ENCODE data around the gene FADS1. TPM values are rescaled to one million over a fixed set of nuclear protein-coding genes. Genes with fewer than 3 reads are reported as not detected.

FADS1 gene
- total and polyA plus RNA-seq, 4 donors = 11.8 to 61.1 (median 32.0) TPM

- intact Hi-C loops (cut with DNase I) = no loop called here
- ATAC-seq (ENCODE audit: low FRiP score) = no peak
- no peaks in the 10 kb centered on the region for H3K9me3 ChIP-seq (ENCODE audit: control insufficient read depth, low read length)
- H3K36me3 ChIP-seq (ENCODE audit: control insufficient read depth in 1 of 2, insufficient read depth in 2 of 2, low read length in 1 of 2) = no peaks in the 10 kb centered on the region
- H3K4me1 ChIP-seq (ENCODE audit: control insufficient read depth in 1 of 2, insufficient read depth in 2 of 2, low read length in 2 of 2) = no peaks in the 10 kb centered on the region
- no peaks in the 10 kb centered on the region for H3K27me3 ChIP-seq (ENCODE audit: control insufficient read depth in 1 of 2, insufficient read depth in 2 of 2, low read length in 1 of 2)
- 84 to 89% methylated on average over 14 of the region's 14 CpGs for WGBS, 2 donors
- H3K27ac ChIP-seq (ENCODE audit: low read depth in 1 of 2, low read length in 2 of 2) = no peak overlapping the region
- DNase-seq = no peak
- no peak overlapping the region for H3K4me3 ChIP-seq (ENCODE audit: low read length in 2 of 2)
These were observed 36.9 kb downstream of the FADS1 start for GRCh38 chr11:61779666-61780525.

- intact Hi-C loops (cut with DNase I) = no loop called here
- Histone ChIP-seq H3K27me3 (ENCODE audit: control insufficient read depth in 1 of 2, insufficient read depth in 2 of 2, low read length in 1 of 2) (no peaks in the 10 kb centered on the region), H3K36me3 (ENCODE audit: control insufficient read depth in 1 of 2, insufficient read depth in 2 of 2, low read length in 1 of 2) (no peaks in the 10 kb centered on the region), H3K27ac (ENCODE audit: low read depth in 1 of 2, low read length in 2 of 2) (no peak overlapping the region), H3K4me3 (ENCODE audit: low read length in 2 of 2) (no peak overlapping the region), H3K9me3 (ENCODE audit: control insufficient read depth, low read length) (no peaks in the 10 kb centered on the region), H3K4me1 (ENCODE audit: control insufficient read depth in 1 of 2, insufficient read depth in 2 of 2, low read length in 2 of 2) (no peaks in the 10 kb centered on the region)
- 85 to 86% methylated on average over 22 to 24 of the region's 24 CpGs for WGBS, 2 donors
- DNase-seq (no peak), ATAC-seq (ENCODE audit: low FRiP score) (no peak)
These were observed 37.7 kb downstream of the FADS1 start for GRCh38 chr11:61778920-61779650.

GRCh38 chr11:61778357-61778886 lies 38.4 kb downstream of the FADS1 start:
- intact Hi-C loops (cut with DNase I) = no loop called here
- ATAC-seq (ENCODE audit: low FRiP score) (no peak), DNase-seq (no peak)
- WGBS, 2 donors = 85 to 89% methylated on average over 11 of the region's 11 CpGs
- no peaks in the 10 kb centered on the region for H3K4me1 ChIP-seq (ENCODE audit: control insufficient read depth in 1 of 2, insufficient read depth in 2 of 2, low read length in 2 of 2)
- no peaks in the 10 kb centered on the region for H3K27me3 ChIP-seq (ENCODE audit: control insufficient read depth in 1 of 2, insufficient read depth in 2 of 2, low read length in 1 of 2)
- H3K4me3 ChIP-seq (ENCODE audit: low read length in 2 of 2) = no peak overlapping the region
- no peaks in the 10 kb centered on the region for H3K36me3 ChIP-seq (ENCODE audit: control insufficient read depth in 1 of 2, insufficient read depth in 2 of 2, low read length in 1 of 2)
- no peak overlapping the region for H3K27ac ChIP-seq (ENCODE audit: low read depth in 1 of 2, low read length in 2 of 2)
- H3K9me3 ChIP-seq (ENCODE audit: control insufficient read depth, low read length) = no peaks in the 10 kb centered on the region

GRCh38 chr11:61777234-61778090 lies 39.3 kb downstream of the FADS1 start:
- intact Hi-C loops (cut with DNase I) = no loop called here
- peak; percentile 56 for ATAC-seq (ENCODE audit: low FRiP score)
- Histone ChIP-seq H3K4me3 (ENCODE audit: low read length in 2 of 2) (no peak overlapping the region), H3K36me3 (ENCODE audit: control insufficient read depth in 1 of 2, insufficient read depth in 2 of 2, low read length in 1 of 2) (no peaks in the 10 kb centered on the region), H3K27ac (ENCODE audit: low read depth in 1 of 2, low read length in 2 of 2) (no peak overlapping the region), H3K27me3 (ENCODE audit: control insufficient read depth in 1 of 2, insufficient read depth in 2 of 2, low read length in 1 of 2) (no peaks in the 10 kb centered on the region), H3K9me3 (ENCODE audit: control insufficient read depth, low read length) (no peaks in the 10 kb centered on the region), H3K4me1 (ENCODE audit: control insufficient read depth in 1 of 2, insufficient read depth in 2 of 2, low read length in 2 of 2) (no peaks in the 10 kb centered on the region)
- DNase-seq = peak in 1 of 2 donors; percentile 85
- WGBS, 2 donors = 66 to 67% methylated on average over 64 to 67 of the region's 67 CpGs

- no peaks in the 10 kb centered on the region for H3K36me3 ChIP-seq (ENCODE audit: control insufficient read depth in 1 of 2, insufficient read depth in 2 of 2, low read length in 1 of 2)
- H3K9me3 ChIP-seq (ENCODE audit: control insufficient read depth, low read length) = no peaks in the 10 kb centered on the region
- no peak overlapping the region for H3K4me3 ChIP-seq (ENCODE audit: low read length in 2 of 2)
- DNase-seq (no peak), ATAC-seq (ENCODE audit: low FRiP score) (no peak)
- no peaks in the 10 kb centered on the region for H3K4me1 ChIP-seq (ENCODE audit: control insufficient read depth in 1 of 2, insufficient read depth in 2 of 2, low read length in 2 of 2)
- no peak overlapping the region for H3K27ac ChIP-seq (ENCODE audit: low read depth in 1 of 2, low read length in 2 of 2)
- intact Hi-C loops (cut with DNase I) = no loop called here
- WGBS, 2 donors = 77 to 82% methylated on average over 9 of the region's 9 CpGs
- H3K27me3 ChIP-seq (ENCODE audit: control insufficient read depth in 1 of 2, insufficient read depth in 2 of 2, low read length in 1 of 2) = no peaks in the 10 kb centered on the region
These were observed 40.2 kb downstream of the FADS1 start for GRCh38 chr11:61776561-61777075.

GRCh38 chr11:61775606-61776554 lies 40.9 kb downstream of the FADS1 start:
- ATAC-seq (ENCODE audit: low FRiP score) (no peak), DNase-seq (no peak)
- Histone ChIP-seq H3K36me3 (ENCODE audit: control insufficient read depth in 1 of 2, insufficient read depth in 2 of 2, low read length in 1 of 2) (no peaks in the 10 kb centered on the region), H3K4me3 (ENCODE audit: low read length in 2 of 2) (no peak overlapping the region), H3K27ac (ENCODE audit: low read depth in 1 of 2, low read length in 2 of 2) (no peak overlapping the region), H3K27me3 (ENCODE audit: control insufficient read depth in 1 of 2, insufficient read depth in 2 of 2, low read length in 1 of 2) (no peaks in the 10 kb centered on the region), H3K4me1 (ENCODE audit: control insufficient read depth in 1 of 2, insufficient read depth in 2 of 2, low read length in 2 of 2) (no peaks in the 10 kb centered on the region), H3K9me3 (ENCODE audit: control insufficient read depth, low read length) (no peaks in the 10 kb centered on the region)
- intact Hi-C loops (cut with DNase I) = no loop called here
- 88 to 93% methylated on average over 20 of the region's 20 CpGs for WGBS, 2 donors

- no peaks in the 10 kb centered on the region for H3K27me3 ChIP-seq (ENCODE audit: control insufficient read depth in 1 of 2, insufficient read depth in 2 of 2, low read length in 1 of 2)
- no peak for ATAC-seq (ENCODE audit: low FRiP score)
- no peak overlapping the region for H3K4me3 ChIP-seq (ENCODE audit: low read length in 2 of 2)
- intact Hi-C loops (cut with DNase I) = no loop called here
- no peaks in the 10 kb centered on the region for H3K4me1 ChIP-seq (ENCODE audit: control insufficient read depth in 1 of 2, insufficient read depth in 2 of 2, low read length in 2 of 2)
- no peak overlapping the region for H3K27ac ChIP-seq (ENCODE audit: low read depth in 1 of 2, low read length in 2 of 2)
- no peaks in the 10 kb centered on the region for H3K36me3 ChIP-seq (ENCODE audit: control insufficient read depth in 1 of 2, insufficient read depth in 2 of 2, low read length in 1 of 2)
- H3K9me3 ChIP-seq (ENCODE audit: control insufficient read depth, low read length) = no peaks in the 10 kb centered on the region
- no peak for DNase-seq
- WGBS, 2 donors = 93 to 98% methylated on average over 6 of the region's 6 CpGs
These were observed 41.7 kb downstream of the FADS1 start for GRCh38 chr11:61775106-61775505.
